NCI-H2107 (cell line): ENCODE measurements around the gene RABGAP1L.
"Not testable (repeated sequence)": the region's sequence is repeated elsewhere in the genome, so short reads cannot be mapped to it uniquely, and the experiment has no call there.

ENCODE experiments used
- DNase-seq: peaks from one replicate; lab custom pipeline; 2025; lab: John Stamatoyannopoulos, UW

Gene RABGAP1L

GRCh38 chr1:174159252-174160108 lies at the start of gene RABGAP1L:
Gene RABGAP1L (plus strand): TSS chr1:174159520.
- DNase-seq, result peak; percentile 94

- no peak for DNase-seq
Measured at GRCh38 chr1:174110053-174110452, 49.3 kb upstream of the RABGAP1L start.

GRCh38 chr1:174112489-174113162 lies 46.7 kb upstream of the RABGAP1L start:
- DNase-seq, result no peak

GRCh38 chr1:174114106-174114505 lies 45.2 kb upstream of the RABGAP1L start:
- no peak for DNase-seq

- peak; percentile 5 for DNase-seq
Measured at GRCh38 chr1:174114788-174115448, 44.4 kb upstream of the RABGAP1L start.

GRCh38 chr1:174116042-174116441 lies 43.3 kb upstream of the RABGAP1L start:
- DNase-seq, result no peak

GRCh38 chr1:174118751-174119150 lies 40.6 kb upstream of the RABGAP1L start:
- DNase-seq, result no peak

GRCh38 chr1:174122318-174122717 lies 37.0 kb upstream of the RABGAP1L start:
- DNase-seq, result not testable (repeated sequence)

GRCh38 chr1:174123843-174124242 lies 35.5 kb upstream of the RABGAP1L start:
- DNase-seq, result no peak

GRCh38 chr1:174127176-174127575 lies 32.1 kb upstream of the RABGAP1L start:
- not testable (repeated sequence) for DNase-seq

GRCh38 chr1:174131032-174131638 lies 28.2 kb upstream of the RABGAP1L start:
- DNase-seq, result no peak

GRCh38 chr1:174134003-174134659 lies 25.2 kb upstream of the RABGAP1L start:
- DNase-seq, result no peak

- no peak for DNase-seq
Measured at GRCh38 chr1:174135211-174135610, 24.1 kb upstream of the RABGAP1L start.

GRCh38 chr1:174136714-174137113 lies 22.6 kb upstream of the RABGAP1L start:
- no peak for DNase-seq

- DNase-seq, result no peak
Measured at GRCh38 chr1:174142836-174143235, 16.5 kb upstream of the RABGAP1L start.

- DNase-seq, result not testable (repeated sequence)
Measured at GRCh38 chr1:174143727-174144396, 15.5 kb upstream of the RABGAP1L start.

- not testable (repeated sequence) for DNase-seq
Measured at GRCh38 chr1:174144397-174144783, 14.9 kb upstream of the RABGAP1L start.

GRCh38 chr1:174149216-174149615 lies 10.1 kb upstream of the RABGAP1L start:
- DNase-seq, result no peak

- DNase-seq, result no peak
Measured at GRCh38 chr1:174150499-174150898, 8.8 kb upstream of the RABGAP1L start.

GRCh38 chr1:174152427-174152826 lies 6.9 kb upstream of the RABGAP1L start:
- DNase-seq, result no peak
